Cardiac fibroblast (primary cell): Measurements from ENCODE around the gene ITPR2.
"Not testable (repeated sequence)": the region's sequence is repeated elsewhere in the genome, so short reads cannot be mapped to it uniquely, and the experiment has no call there.

Experiments
- DNase-seq, 2 donors: peaks; one replicate each; pipeline versions ENCODE4 v3.0.0 to v3.0.0-alpha.2; 2010; ENCODE audit warnings: low read depth in 2 of 2
- H3K4me3 ChIP-seq, 2 donors: replicated peaks in 1 of 2; 1 replicate in 1 of 2; 2 replicates in 1 of 2; pipeline ENCODE4 v1.5.1; 2011; ENCODE audit warnings: low read depth in 2 of 2, low read length in 2 of 2, mild to moderate bottlenecking in 2 of 2, moderate library complexity in 1 of 2
- TF ChIP-seq, protein P1 (sequence below): IDR thresholded peaks from one replicate; pipeline ENCODE4 v1.5.1; 2011; ENCODE audit warnings: low read depth, mild to moderate bottlenecking, low read length, inconsistent platforms

ITPR2 gene

DNA sequence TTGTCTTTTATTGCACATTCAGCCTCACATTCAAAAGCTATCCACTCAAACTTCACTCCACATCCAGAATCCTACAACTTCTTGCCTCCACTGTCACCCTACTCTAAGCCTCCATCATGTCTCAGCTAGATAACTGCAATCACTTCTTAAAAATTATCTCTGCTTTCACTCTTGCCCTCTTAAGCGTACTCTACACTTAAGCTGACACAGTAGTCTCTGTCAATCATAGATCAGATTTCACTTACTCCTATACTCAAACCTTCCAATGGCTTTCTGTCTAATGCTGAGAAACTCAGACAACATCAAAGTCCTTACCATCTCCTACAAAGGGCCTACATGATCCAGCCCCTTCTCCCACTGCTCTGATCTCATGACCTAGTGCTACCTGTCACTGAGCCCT, 304.1 kb downstream of the ITPR2 start:
- H3K4me3 ChIP-seq, result no peak overlapping the region
- no peak for DNase-seq
- TF ChIP-seq, protein P1, sequence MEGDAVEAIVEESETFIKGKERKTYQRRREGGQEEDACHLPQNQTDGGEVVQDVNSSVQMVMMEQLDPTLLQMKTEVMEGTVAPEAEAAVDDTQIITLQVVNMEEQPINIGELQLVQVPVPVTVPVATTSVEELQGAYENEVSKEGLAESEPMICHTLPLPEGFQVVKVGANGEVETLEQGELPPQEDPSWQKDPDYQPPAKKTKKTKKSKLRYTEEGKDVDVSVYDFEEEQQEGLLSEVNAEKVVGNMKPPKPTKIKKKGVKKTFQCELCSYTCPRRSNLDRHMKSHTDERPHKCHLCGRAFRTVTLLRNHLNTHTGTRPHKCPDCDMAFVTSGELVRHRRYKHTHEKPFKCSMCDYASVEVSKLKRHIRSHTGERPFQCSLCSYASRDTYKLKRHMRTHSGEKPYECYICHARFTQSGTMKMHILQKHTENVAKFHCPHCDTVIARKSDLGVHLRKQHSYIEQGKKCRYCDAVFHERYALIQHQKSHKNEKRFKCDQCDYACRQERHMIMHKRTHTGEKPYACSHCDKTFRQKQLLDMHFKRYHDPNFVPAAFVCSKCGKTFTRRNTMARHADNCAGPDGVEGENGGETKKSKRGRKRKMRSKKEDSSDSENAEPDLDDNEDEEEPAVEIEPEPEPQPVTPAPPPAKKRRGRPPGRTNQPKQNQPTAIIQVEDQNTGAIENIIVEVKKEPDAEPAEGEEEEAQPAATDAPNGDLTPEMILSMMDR, result no peak

DNA sequence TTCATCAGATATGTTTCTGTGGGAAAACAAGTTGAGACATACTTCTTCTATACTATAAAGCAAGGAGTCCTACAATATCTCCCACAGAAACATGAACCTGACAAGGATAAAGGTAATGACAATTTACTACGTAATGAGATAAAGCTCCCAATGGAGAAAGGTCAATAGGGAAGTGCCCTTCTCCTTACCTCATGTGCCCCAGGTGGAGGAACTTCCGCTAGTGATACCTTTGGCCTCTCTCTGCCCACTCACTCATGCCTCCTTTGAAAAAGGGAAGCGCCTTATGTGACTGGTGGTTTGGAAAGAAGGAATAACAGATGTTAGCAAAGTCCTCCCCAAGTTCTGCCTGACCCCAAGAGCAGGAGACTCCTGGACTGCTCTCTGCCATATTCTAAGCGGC, 305.3 kb downstream of the ITPR2 start:
- no peak for DNase-seq
- TF ChIP-seq, protein P1, result no peak
- H3K4me3 ChIP-seq, result no peak overlapping the region

DNA sequence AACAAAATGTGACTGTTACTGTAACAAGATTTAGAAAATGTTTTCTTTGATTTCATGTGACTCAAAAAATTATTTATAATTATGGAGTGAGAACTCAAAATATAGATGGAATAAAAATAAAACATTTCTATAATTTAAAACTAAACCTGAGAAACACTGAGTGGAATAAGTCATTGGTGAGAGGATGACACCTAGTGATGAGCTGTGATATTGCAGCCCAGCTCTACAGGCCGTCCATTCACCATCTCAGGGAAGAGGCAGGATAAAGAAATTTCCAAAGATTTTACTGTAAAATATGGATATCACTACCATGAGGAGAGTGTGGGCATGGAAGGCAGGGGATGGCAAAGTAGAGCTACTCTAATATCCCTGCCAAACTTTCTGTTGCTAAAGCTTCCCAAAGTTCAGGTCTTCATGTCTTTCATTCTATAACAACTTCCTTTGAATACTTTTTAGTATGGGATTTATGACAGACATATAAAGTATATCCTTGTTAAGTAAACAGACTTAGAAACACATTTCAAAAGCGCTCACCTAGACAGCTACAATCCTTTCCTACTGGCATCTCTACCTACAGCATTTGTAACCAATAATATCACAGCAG, 308.0 kb downstream of the ITPR2 start:
- no peak overlapping the region for H3K4me3 ChIP-seq
- peak; percentile 34 to 63 for DNase-seq
- TF ChIP-seq, protein P1, result peak; percentile 78

DNA sequence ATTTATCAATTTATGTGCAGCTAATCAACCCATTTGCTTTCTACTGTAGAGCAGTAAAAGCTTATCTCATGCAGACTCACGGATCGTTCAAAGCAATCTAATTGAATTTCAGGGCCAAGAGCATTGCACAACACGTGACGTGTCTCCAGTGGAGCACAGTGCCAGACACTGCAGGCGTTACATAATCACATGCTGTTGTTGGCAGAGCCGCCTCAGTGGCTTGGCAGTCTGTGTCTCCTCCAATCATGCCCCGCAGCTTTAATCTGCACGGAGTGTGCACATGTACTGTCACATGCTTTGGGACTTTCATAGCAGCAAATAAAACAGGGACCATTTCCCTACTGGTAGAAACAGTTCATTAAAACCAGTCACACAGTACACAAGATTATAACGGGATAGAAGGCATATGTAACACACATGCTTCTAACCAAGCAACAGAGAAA, 309.3 kb downstream of the ITPR2 start:
- peak; percentile 96 to 98 for DNase-seq
- TF ChIP-seq, protein P1, result no peak
- H3K4me3 ChIP-seq, result no peak overlapping the region

DNA sequence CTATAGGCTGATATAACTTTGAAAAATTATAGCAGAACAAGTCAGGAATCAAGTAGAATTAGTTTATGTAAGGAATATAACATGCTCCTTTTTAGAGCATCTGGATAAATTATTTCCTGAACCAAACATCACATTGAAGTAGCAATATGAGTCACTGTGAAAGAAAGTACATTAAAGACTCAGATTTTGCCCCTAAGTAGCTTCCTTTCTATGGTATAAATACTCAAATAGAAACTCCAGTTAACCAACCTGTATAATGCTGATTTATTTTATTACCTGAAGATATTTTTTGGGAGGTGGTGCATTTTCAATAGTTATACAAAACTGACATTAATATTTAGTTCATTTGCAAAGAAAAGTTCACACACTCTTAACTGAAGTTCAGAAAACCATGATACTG, 312.1 kb downstream of the ITPR2 start:
- no peak overlapping the region for H3K4me3 ChIP-seq
- TF ChIP-seq, protein P1, result no peak
- no peak for DNase-seq

DNA sequence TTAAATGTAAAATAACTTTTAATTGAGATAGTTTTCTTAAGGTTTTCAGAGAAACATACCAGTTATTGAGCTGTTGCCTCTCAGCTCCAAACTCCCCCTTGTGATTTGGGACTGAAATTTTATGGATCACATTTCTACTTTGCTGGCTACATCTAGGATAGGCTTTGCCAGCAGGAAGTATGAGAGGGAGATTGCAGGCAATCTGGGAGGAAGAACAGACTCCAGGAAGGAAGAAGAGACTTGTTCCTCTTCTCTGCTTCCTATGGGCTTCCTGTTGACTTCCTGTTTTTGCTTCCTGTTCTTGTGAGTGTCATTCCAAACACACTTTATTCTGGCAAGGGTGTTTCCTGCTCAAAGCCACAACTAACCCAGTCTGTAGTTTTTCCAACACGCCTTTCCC, 312.9 kb downstream of the ITPR2 start:
- no peak overlapping the region for H3K4me3 ChIP-seq
- TF ChIP-seq, protein P1, result no peak
- DNase-seq, result no peak

DNA sequence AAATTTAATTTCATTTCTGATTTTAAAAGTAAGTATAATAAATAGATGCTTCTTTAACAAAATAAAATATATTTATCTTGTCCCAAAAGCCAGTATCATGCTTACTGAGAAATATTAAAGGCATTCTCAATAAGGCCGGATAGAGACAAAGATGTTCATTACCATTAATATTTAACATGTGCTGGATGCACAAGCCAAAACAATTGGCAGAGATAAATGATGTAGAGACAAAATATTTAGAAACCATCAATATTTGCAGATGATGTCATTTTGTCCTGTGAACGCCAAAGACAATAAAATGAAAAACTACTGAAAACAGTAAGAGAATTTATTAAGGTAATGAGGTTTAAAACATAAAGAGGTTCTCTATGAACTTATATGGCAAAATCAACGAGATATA, 313.5 kb downstream of the ITPR2 start:
- no peak for DNase-seq
- H3K4me3 ChIP-seq, result no peak overlapping the region
- TF ChIP-seq, protein P1, result no peak

DNA sequence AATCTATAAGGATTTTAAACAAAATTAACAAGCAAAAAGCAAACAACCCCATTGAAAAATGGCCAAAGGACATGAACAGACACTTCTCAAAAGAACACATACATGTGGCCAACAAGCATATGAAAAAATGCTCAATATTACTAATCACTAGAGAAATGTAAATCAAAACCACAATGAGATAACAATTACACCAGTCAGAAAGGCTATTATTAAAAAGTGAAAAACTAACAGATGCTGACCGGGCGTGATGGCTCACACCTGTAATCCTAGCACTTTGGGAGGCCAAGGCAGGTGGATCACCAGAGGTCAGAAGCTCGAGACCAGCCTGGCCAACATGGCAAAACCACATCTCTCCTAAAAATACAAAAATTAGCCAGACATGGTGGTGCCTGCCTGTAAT, 315.7 kb downstream of the ITPR2 start:
- DNase-seq, H3K4me3 ChIP-seq: not testable (repeated sequence)
